ENCODE measurements around the gene OR10T2.

- no peak for TF ChIP-seq TAF1 (IDR thresholded peaks at IDR 0.05; ENCODE audit: low read depth, low read length)
- no peak for TF ChIP-seq POLR2A (IDR thresholded peaks at IDR 0.05; ENCODE audit: low read depth, low read length)
- no peak for TF ChIP-seq POLR2AphosphoS5 (IDR thresholded peaks at IDR 0.05; ENCODE audit: low read depth, low read length)
- TF ChIP-seq POU2F2 (IDR thresholded peaks at IDR 0.05; ENCODE audit: low read depth, low read length) = no peak
- no peak for TF ChIP-seq SPI1 (IDR thresholded peaks at IDR 0.05; ENCODE audit: low read depth, low read length)
Observed at GRCh38 chr1:158362482-158362881, 36.8 kb downstream of the OR10T2 start.

All from GM12891 (cell line).